Limb (tissue), 2 donors: ENCODE results near the gene ZNF275.
"Not testable (repeated sequence)": the region's sequence is repeated elsewhere in the genome, so short reads cannot be mapped to it uniquely, and the experiment has no call there.

Experiments used
- DNase-seq, 2 donors: peaks; one replicate each; pipeline ENCODE4 v3.0.0-alpha.2; 2016; ENCODE audit errors: extremely low spot score in 2 of 2

Gene ZNF275, protein sequence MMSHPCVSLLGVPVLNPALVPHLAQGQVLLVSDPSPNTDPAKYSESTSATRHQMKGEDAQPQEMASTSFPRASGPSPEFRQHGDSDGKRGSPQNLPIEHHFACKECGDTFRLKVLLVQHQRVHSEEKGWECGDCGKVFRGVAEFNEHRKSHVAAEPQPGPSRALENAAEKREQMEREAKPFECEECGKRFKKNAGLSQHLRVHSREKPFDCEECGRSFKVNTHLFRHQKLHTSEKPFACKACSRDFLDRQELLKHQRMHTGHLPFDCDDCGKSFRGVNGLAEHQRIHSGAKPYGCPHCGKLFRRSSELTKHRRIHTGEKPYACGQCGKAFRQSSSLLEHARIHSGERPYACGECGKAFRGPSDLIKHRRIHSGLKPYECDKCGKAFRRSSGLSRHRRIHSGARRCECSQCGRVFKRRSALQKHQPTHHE

DNA sequence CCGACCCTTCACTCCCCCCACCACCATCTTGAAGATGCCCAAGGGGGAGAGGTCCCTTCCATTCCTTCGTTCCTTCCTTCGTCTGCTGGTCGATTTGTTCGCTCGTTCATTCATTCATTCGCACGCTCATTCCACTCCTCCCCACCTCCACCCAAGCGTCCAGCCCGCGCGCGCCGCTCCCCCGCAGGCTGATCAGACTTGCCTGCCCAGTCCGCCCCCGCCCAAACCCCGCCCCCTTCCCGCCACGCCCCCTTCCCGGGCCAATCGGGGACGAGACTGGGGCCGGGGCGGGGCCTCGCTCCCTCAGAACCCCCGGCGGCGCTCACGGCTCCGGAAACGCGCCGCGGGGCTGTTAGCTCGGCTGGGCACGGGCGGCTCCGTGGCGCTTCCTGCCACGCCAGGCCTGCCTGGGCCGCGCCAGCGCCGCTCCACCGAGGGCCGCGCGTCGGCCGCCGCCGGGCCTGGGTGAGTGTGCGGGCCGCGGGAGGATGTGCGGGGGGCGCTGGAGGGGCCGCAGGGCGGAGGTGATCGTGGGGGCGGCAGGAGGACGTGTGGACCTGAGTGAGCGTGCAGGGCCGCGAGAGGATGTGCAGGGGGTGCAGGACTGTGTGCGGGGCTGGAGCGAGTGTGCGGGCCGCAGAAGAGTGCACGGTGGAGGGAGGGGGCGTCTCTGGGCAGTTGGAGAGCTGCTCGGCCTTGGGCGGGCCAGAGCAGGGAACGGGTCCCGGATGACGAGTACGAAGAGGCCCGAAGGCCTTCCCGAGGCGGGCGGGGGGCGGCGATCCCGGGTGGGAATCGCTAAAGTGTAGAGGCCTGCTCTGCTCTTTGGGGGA lies at the start of gene ZNF275:
ZNF275 (plus strand) TSS at position 333 of the 833 bp plus-strand sequence. CDS start 2,527 bp downstream, outside the sequence.
- peak; percentile 63 to 91 for DNase-seq

DNA sequence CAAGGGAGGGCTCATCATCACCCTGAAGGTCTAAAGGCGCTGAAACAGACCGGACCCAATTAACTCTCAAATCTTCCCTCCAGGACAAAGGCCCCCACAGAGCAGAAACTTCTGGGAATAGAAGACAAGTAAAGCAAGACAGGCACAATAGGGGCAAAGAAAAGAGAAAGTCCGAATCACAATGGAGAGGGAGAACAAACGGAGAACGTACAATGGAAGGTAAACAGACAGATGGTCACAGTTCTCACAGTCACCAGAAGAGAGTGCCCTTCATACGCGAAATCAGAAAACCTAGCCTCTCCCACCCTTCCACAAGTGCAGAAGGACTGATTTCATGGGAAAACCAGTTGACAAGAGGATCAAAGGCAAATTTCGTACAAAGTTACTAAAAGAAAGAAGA lies 48.3 kb upstream of the ZNF275 start:
- DNase-seq = not testable (repeated sequence)

DNA sequence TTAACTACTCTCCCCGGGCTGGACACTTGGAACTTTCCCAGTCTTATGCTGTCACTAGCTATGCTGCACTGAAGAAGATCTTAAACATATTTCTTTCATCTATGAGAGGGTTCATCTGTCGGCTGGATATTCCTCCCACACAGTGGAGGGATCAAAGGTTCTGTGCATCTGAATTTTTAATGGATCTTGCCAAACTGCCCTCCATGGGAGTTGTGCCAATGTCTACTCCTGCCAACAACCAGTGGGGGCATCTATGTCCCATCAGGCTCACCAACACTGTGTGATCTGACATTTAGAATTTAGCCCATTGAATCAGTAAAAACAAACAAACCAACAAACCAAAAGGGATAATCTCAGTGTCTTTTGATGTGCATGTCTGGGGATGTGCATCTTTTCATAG lies 45.1 kb upstream of the ZNF275 start:
- not testable (repeated sequence) for DNase-seq

DNA sequence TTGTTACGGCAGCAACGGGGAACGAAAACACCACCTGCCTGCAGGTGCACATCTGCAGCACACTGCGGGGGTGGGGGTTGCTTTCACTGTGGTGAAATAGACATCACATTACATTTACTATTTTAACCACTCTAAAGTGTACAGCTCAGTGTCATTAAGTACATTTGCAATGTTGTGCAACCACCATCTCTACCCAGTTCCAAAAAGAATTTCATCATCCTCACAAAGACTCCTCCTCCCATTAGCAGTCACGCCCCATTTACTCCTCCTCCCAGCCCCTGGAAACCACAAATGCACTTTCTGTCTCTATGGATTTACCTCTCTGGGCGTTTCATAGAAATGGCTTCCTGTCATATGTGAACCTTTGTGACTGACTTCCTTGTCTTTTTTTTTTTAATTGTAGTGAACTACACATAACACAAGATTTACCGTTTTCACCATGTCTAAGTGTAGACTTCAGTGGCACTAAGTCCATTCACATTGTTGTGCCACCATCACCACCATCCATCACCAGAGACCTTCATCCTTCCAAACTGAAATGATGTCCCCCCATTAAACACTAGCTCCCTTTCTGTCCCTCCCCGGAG lies 40.4 kb upstream of the ZNF275 start:
- DNase-seq = not testable (repeated sequence)

DNA sequence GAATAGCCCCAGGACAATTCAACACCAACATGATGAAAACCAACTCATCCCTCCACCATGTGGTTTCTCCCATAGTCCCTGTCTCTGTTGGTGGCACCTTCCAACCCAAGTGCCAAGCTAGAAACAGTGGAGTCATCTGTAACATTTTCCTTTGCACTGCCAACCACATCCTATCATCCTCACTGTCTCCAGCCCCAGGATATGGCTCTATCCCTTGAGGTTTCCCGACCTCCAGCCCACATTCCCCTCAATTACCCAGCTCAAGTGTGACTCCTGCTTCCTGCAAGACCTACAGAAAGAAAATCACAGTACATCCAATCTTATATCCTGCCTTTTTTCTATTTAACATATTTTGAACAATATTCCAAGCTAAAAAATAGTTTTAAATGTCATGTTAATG lies 36.6 kb upstream of the ZNF275 start:
- no peak for DNase-seq

DNA sequence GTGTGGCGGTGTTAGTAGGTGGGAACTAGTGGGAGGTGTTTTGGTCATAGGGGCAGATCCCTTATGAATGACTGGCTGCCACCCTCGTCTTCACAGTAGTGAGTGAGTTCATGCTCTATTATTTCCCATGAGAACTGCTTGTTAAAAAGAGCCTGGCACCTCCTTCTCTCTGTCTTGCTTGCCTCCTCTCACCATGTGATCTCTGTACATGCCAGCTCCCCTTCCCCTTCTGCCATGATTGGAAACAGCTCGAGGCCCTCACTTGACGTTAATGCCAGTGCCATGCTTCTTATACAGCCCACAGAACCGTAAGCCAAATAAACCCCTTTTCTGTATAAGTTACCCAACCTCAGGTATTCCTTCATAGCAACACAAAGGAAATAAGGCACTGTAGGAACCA lies 34.1 kb upstream of the ZNF275 start:
- DNase-seq = no peak

DNA sequence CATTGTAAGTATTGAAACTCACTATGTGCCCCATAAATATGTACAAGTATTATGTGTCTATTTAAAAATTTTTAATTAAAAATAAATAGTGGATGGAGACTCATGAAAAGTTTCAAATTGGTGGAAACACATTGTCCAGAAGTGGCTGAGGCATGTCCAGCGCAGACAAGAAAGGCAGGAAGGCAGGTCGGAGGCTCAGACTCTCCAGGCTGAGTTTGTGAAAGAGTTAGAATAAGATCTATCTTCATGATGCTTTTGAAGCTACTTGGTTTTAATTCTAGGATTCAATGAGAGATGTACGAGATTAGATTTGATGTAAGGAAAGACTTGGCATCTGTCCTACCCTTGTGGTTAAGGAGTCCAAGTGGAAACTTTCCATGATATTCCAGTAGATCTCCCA lies 32.2 kb upstream of the ZNF275 start:
- DNase-seq = no peak

DNA sequence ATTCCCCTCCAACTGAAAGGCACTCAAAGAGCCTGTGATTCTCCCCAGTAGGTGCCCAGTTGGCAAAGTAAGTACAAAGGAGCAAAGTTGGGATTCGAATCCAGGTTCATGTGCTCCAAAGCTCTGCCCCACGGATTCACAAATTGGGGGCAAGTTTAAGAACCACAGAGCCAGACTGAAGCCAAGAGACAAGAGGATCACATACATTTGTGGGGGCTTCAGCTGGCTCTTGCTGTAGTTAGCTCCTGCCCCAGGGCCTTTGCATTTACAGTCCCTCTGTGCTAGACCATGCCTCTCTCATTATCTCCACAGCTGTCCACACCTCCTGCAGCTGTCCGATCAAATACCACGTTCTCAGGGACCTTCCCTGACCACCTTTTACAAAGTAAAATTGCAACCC lies 31.2 kb upstream of the ZNF275 start:
- DNase-seq = no peak

DNA sequence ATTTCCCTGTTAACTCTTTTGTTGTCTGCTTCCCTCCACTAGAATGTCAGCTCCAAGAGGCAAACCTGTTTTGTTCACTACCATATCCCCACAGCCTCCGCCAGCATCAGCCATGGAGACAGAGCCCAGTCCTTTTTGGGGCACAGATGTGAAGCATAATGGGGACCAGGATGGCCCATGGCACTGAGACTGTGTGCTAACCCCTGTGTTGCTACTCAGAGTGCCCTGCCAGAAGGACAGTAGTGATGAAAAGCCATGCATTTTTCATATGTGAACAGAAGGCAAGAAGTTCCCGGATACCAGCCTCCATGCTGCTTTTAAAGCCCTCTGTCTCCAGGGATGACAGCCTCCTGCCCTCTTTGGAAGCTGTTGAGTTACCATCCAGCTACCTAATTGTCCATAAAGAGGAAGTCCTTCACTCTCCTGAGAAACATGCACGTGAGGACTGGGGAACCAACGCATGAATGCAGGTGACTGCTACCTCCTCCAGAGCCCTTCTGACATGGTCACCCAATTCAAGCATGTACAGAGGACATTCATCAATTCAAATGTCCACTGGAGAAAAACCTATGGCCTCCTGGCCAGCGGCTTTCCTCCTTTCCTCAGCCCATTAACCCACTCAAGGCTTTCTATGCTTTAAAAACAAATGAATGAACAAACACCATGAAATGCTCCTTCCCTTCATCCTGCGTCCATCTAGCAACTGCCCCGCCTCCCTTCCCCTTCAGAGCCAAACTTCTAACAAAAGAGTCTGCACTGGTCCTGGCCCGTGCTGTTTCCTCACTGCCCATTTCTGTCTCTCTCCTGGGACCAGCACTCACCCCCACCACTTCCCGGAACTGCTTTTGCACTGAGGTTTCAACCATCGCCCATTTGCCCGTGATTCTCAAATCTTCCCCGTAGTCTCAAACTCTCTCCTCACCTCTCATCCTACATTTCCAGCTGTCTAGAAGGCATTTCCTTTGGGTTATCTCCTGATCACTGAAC lies 30.4 kb upstream of the ZNF275 start:
- no peak for DNase-seq

DNA sequence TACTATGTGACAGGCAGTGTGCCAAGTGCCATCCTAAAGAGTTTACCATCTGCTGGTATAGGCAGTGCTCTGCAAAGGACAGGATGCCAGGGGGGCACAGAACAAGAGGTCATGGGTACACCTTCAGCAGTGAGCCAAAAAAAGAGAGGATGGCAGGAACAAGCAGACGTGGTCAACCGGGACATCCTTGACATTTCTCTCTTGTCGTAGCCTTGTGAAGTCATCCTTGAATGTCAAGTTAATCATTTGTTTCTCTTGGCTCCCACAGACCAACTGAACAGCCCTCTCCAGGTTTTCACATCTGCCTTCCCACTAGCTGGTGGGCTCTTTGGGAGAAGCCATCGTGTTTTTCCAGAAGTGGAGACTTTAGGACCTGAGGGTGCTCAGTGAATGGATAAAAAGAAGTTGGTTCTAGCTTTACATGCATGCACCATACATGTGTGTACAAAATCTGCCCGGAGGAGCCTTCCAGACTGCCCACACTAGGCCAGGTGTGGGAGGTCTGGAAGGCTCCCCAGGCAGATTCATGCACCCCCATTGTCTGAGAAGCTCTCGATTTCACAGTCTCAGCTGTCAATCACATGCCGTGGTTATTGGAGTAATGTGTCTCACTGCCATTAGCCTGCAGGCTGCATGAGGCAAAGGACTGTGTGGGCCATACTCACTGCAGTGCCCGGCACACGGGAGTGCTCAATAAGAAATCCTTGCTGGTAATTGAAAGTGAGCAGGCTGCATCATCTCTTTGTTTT lies 28.8 kb upstream of the ZNF275 start:
- no peak for DNase-seq

DNA sequence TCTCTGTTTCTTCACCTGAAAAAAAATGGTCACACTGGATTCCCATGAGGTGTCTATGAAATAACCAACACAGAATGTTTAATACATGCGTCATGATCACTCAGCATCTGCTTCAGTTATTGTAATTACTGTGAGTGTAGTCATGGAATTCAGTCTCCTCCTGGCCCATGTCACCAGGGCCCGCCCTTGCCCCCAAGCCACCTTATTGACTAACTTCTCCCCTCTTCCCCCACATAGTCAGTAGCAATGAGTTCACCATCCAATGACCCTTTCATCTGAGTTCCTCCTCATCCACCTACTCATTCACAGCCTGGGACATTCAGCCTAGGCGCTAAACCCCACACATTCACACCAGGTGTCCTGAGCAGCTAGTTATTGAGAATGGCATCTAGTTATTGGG lies 28.0 kb upstream of the ZNF275 start:
- no peak for DNase-seq

DNA sequence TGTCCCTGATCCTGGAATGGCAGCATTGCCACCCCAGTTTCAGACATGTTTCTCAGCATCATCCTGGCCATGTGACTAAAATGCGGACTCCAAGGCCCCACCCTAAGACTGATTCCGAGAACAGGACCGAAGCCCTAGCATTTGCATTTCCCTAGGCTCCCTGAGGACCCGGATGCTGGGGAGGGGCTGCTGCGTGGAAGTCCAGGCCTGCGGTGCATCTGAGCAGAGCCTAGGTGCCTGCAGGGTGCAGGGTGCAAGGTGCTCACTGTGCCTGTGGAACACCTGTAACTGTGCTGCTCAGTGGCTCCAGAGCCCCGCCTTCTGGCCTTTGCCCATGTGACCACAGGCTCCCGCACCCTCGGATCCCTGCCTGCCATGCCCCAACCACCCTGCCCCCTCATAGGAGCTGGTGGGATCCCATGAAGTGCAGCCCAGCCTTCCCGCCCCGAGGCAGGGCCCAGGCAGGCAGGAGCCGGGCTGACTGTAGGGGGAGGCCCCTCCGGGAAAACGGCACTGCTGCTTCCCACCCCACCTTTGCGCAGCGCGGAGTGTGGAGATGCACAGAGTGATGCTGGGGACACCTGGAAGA lies 27.3 kb upstream of the ZNF275 start:
- DNase-seq = no peak

DNA sequence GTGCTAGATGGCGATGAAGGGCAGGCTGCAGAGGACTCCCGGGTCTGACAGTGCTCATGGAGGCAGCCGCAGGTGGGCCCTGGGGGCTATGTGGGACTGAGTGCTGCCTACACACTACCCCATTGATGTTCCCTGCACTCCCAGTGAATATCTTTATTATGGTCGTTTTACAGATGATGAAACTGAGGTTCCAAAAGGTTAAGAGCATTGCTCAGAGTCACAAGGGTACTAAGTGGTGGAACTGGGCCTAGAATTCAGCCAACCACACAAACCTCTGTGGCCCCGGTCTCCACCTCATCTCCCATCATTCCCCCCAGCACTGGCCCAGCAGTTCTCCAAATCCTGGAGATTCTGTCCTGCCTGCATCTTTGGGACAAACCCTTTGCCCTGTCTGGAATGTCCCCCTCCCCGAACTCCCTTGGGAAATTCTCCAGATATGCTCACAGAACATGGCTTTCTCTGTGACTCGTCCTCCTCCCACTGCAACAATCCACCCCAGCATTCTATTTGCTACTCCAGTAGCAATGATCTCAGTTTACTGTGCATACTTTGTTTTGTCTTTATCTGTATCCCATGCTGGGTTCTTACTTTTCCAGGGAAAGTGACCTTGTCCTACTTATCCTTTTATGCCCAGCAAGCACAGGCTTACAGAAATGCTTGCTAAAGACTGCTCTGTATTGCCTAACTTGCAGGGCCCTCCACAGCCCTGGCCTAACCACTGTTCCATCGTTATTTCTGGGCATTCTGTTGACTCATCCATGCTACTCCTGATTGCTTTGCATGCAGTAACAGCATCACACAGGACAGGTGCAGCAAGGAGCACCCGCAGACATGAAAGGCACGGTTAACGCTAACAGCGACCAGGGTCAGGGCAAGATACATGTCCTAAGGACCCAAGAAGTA lies 26.4 kb upstream of the ZNF275 start:
- no peak for DNase-seq

DNA sequence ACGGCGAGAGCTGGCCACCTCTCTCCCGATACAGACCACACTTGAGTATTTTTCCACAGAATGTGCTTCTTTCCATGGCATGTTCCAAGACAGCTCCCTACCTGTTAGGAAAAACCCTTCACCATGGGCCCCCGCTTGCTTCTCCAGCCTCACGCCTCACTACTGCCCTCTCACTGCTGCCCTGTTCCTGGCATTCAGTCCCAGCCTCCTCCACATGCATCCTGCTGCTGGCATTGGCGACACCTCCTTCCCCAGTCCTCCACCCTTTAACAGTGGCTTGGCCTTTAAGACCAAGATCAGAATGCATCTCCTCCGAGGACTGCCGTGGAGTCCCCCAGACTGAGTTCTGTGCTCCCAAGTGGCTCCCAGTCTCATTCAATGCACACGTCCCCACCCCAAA lies 23.1 kb upstream of the ZNF275 start:
- no peak for DNase-seq

DNA sequence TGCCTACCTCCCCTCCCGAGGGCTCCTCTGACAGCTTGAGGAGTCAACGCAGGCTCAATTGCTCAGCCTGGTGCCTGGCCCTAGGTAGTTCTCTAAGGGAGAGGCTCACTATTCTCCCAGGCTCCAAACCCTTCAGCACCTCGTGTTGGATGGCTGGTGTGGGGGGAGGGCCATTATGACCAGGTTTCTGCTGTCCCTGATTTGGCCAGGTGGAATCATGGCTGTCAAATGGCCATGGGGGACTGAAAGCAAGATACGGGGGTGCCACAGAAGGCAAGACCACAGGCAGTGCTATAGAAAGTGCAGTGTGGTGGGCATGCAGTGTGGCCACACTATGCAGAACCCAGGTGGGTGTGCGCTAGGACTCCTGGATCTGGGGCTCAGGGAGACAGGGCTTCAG lies 21.9 kb upstream of the ZNF275 start:
- DNase-seq = no peak

DNA sequence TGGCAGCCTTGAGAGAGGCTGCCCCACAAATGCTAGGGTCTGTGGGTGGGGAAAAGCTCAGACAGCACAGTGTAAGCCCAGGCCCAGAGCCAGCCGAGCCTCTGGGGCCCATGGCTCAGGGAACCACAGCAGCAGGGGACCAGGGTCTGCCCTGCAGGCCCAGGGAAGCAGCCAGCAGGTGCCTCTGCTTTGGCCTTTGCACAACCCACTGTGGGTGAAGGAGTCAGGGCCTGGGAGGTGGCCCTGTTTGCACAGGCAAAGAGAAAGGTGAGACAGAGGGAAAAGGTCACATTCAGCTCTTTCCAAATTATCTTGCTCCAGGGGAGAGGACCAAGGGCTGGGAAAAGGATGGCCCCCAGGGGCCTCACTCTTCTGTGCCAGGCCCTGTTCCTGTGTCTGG lies 21.1 kb upstream of the ZNF275 start:
- DNase-seq = no peak

DNA sequence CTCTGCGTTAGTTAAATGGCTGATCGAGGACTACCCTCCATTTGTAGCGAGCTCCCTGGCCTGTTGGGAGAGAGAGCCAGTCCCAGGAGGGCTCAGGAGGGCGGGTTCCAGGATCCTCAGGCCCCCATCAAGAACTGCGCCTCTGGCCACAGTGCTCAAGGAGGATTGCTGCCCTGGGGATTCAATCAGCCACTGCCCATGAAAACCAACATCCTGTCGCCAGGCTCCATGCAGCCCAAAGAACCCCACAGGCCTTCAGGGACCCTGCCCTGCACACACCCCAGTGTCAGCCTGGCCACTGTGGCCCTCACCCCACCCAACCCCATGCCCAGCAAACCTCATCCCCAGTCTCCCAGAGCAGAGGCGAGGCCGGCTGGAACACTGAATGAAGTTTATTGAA lies 16.6 kb upstream of the ZNF275 start:
- no peak for DNase-seq

DNA sequence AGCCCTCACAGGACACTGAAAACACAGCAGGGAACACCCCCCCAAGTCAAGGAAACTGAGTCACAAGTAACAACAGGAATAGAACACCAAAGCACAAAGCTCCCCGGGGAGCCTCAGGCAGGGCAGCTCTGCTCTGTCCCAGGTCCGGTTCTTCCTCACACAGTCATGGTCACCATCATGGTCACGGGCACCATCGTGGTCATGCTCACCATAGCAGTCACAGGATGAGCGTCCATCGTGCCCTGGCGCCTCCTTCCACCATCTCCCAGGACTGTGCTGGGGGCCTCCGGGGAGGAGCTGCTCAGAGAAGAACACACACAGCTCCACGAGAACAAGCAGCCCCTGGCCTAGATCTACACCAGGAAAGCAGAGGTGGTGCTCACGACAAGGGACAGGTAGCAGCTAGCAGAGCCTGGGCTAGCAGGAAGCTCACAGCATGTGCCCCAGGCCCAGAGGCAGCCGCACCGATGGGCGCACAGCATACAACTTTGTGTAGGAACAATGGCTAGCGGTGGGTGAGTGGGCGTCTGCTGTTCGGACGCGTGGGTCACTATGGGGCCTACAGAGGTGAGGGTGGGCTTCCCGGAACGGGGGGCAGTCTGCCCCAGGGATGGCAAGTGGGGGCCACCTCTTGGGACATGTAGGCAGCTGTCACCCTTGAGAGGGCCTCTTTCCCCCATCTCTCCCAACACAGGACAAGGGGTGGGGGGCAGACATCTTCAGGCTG lies 15.8 kb upstream of the ZNF275 start:
- DNase-seq = no peak
